ENCODE data around the gene NPHP1. TPM values are rescaled to one million over a fixed set of nuclear protein-coding genes. Genes with fewer than 3 reads are reported as not detected.

The NPHP1 gene
- total and polyA plus RNA-seq, 2 of the 8 experiments (the other 6 are each of a cell fraction or from before 2014, with no cell fraction given), result 1.4 to 2.8 TPM

GRCh38 chr2:110101280-110101844 lies 103.5 kb downstream of the NPHP1 start:
- no peak overlapping the region for H4K8ac ChIP-seq (ENCODE audit: extremely low read depth, insufficient read depth, low read length)
- H3K23ac ChIP-seq (ENCODE audit: insufficient read length), result no peak overlapping the region
- no peak overlapping the region for H3K4me2 ChIP-seq (ENCODE audit: insufficient read depth in 1 of 2, low read depth in 2 of 2, low read length in 2 of 2)
- H4K91ac ChIP-seq (replicated peaks; ENCODE audit: insufficient read length, low read length), result no peak overlapping the region
- H3K4ac ChIP-seq (replicated peaks; ENCODE audit: insufficient read length, low read depth, low read length), result no peak overlapping the region
- H2BK15ac ChIP-seq (ENCODE audit: low read length), result no peak overlapping the region
- H3K27me3 ChIP-seq (replicated peaks in 1 of 4; ENCODE audit: control insufficient read depth in 3 of 4, extremely low read depth in 1 of 4, insufficient read depth in 3 of 4, low read length in 3 of 4), result no peaks in the 10 kb centered on the region
- no peak overlapping the region for H3K27ac ChIP-seq (ENCODE audit: low read depth, low read length)
- FAIRE-seq, result no peak
- no peak overlapping the region for H3K9ac ChIP-seq (replicated peaks in 1 of 4; ENCODE audit: extremely low read depth in 1 of 4, low read depth in 3 of 4, low read length in 3 of 4)
- no peak overlapping the region for H3K14ac ChIP-seq (ENCODE audit: insufficient read length)
- no peaks in the 10 kb centered on the region for H3K23me2 ChIP-seq (ENCODE audit: low read depth, low read length)
- H2BK120ac ChIP-seq (replicated peaks; ENCODE audit: low read depth, low read length), result no peak overlapping the region
- H3K79me1 ChIP-seq (ENCODE audit: low read depth, low read length), result no peaks in the 10 kb centered on the region
- H2AFZ ChIP-seq (ENCODE audit: low read length), result peak overlapping the region; percentile 59; the same call in 1 of the 2 replicates
- TF ChIP-seq GTF2F1 (IDR thresholded peaks at IDR 0.05; ENCODE audit: borderline replicate concordance, low read depth, low read length) (no peak), TEAD4 (IDR thresholded peaks at IDR 0.05; ENCODE audit: low read depth, low read length) (no peak), HDAC6 (IDR thresholded peaks at IDR 0.05; ENCODE audit: low read depth, low read length) (no peak), RFX5 (IDR thresholded peaks at IDR 0.05; ENCODE audit: borderline replicate concordance, low read depth, low read length) (no peak), MAFK (IDR thresholded peaks at IDR 0.05; ENCODE audit: low read depth, low read length) (no peak), SP2 (IDR thresholded peaks at IDR 0.05; ENCODE audit: low read length) (no peak), E2F6 (IDR thresholded peaks at IDR 0.05) (no peak), JUN (IDR thresholded peaks at IDR 0.05; ENCODE audit: low read depth, low read length) (no peak), CHD2 (IDR thresholded peaks at IDR 0.05; ENCODE audit: low read length) (no peak), BACH1 (IDR thresholded peaks at IDR 0.05; ENCODE audit: low read length) (no peak), PHF8 (conservative IDR thresholded peaks at IDR 0.05; ENCODE audit: low read depth, low read length) (no peak)
- no peak overlapping the region for H2AK5ac ChIP-seq (ENCODE audit: low read depth, low read length)
- H2BK5ac ChIP-seq (ENCODE audit: low read depth, low read length), result no peak overlapping the region
- peak in 1 of 2 experiments; percentile 27 for DNase-seq (ENCODE audit: low read depth in 1 of 2, low spot score in 2 of 2)
- H4K20me1 ChIP-seq (replicated peaks in 1 of 2; ENCODE audit: control insufficient read depth in 1 of 2, insufficient read depth in 2 of 2, low read length in 2 of 2), result no peaks in the 10 kb centered on the region
- no peak overlapping the region for H4K5ac ChIP-seq (ENCODE audit: insufficient read length, low read depth, low read length)
- POLR2A ChIA-PET (ENCODE audit: partially characterized antibody), result no interaction called here
- peaks cover 0 to 2% of the 10 kb centered on the region in 2 experiments; a peak in 1 of 4 replicates for H3K9me3 ChIP-seq (ENCODE audit: insufficient read depth in 2 of 2, low read depth in 1 of 2, low read length in 1 of 2)
- no peak overlapping the region for H3K4me3 ChIP-seq (ENCODE audit: extremely low read depth in 1 of 4, insufficient read depth in 2 of 4, low read depth in 3 of 4, low read length in 4 of 4)
- no peak overlapping the region for H2BK20ac ChIP-seq (ENCODE audit: low read length)
- 90% methylated on average over 11 of the region's 11 CpGs; no CpG with 5 or more reads in 1 of the 2 experiments for WGBS, 2 experiments (ENCODE audit: extremely low coverage in 1 of 2, insufficient coverage in 1 of 2, insufficient read length in 1 of 2, insufficient replicate concordance in 2 of 2, low coverage in 1 of 2, low lambda C conversion rate in 2 of 2, missing lambda C conversion rate in 1 of 2)
- H2BK12ac ChIP-seq (ENCODE audit: low read depth, low read length), result no peak overlapping the region
- no peaks in the 10 kb centered on the region for H3K36me3 ChIP-seq (ENCODE audit: control insufficient read depth in 2 of 4, insufficient read depth in 4 of 4, low read length in 3 of 4)
- H3K18ac ChIP-seq (ENCODE audit: extremely low read depth, low read length), result no peak overlapping the region; the same call in 1 of the 2 replicates
- no peaks in the 10 kb centered on the region; a peak in 2 of 7 replicates for H3K4me1 ChIP-seq (replicated peaks in 1 of 4; ENCODE audit: control insufficient read depth in 3 of 4, insufficient read depth in 4 of 4, low read length in 3 of 4)
- CTCF ChIA-PET (ENCODE audit: partially characterized antibody), result no interaction called here
- no peaks in the 10 kb centered on the region for H3K79me2 ChIP-seq (ENCODE audit: control insufficient read depth in 1 of 2, insufficient read depth in 2 of 2, low read length in 2 of 2)
- H3K56ac ChIP-seq (replicated peaks; ENCODE audit: insufficient read length, low read depth, low read length), result no peak overlapping the region
